SK-N-SH treated with all-trans-retinoic acid at 6 μM for 48 hours (cell line): ENCODE data around the gene EEA1.
A peak's percentile ranks its signal among the peaks of the same experiment; 100 is the strongest.

Source experiments
- CSDC2 ChIP-seq: fragments of 250-450 bp; sonication (Bioruptor Pico); IDR thresholded peaks from 2 replicates; pipeline ENCODE4 v1.5.0; 2020; ENCODE audit warnings: mild to moderate bottlenecking, moderate library complexity
- RARB ChIP-seq: fragments of 250-450 bp; sonication (Bioruptor Pico); IDR thresholded peaks from 2 replicates; pipeline ENCODE4 v1.8.0; 2021; ENCODE audit warnings: mild to moderate bottlenecking, moderate library complexity
- ZFP3 ChIP-seq: fragments of 250-450 bp; sonication (Bioruptor Pico); IDR thresholded peaks from 2 replicates; pipeline ENCODE4 v1.5.0; 2020; ENCODE audit warnings: mild to moderate bottlenecking, moderate library complexity
- TF ChIP-seq, protein P1 (sequence below): fragments of 250-450 bp; sonication (Bioruptor Pico); IDR thresholded peaks from 2 replicates; pipeline ENCODE4 v1.8.0; 2020; ENCODE audit warnings: mild to moderate bottlenecking, moderate library complexity, borderline replicate concordance

DNA sequence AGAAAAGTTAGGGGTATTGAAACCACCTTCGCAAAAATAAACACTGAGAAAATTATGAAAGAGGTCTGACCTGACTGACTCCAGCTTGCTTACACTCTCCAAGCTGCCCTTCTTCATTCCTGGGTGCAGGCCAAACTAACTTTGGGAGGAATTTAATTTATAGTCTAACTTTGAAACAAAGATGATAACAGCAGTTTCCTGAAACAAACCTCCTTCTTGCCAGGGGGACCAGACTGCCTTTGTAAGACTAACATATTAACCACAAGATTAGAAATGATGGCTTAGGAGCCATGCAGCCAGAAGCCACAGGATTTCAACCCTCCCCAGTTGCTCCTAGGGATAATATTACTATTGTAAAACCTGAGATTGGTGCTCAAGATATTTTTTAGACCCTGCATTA lies 13.8 kb upstream of the EEA1 start:
- TF ChIP-seq RARB (CRISPR knock-in tag) (no peak), ZFP3 (no peak), CSDC2 (CRISPR knock-in tag) (no peak)
- TF ChIP-seq, protein P1, sequence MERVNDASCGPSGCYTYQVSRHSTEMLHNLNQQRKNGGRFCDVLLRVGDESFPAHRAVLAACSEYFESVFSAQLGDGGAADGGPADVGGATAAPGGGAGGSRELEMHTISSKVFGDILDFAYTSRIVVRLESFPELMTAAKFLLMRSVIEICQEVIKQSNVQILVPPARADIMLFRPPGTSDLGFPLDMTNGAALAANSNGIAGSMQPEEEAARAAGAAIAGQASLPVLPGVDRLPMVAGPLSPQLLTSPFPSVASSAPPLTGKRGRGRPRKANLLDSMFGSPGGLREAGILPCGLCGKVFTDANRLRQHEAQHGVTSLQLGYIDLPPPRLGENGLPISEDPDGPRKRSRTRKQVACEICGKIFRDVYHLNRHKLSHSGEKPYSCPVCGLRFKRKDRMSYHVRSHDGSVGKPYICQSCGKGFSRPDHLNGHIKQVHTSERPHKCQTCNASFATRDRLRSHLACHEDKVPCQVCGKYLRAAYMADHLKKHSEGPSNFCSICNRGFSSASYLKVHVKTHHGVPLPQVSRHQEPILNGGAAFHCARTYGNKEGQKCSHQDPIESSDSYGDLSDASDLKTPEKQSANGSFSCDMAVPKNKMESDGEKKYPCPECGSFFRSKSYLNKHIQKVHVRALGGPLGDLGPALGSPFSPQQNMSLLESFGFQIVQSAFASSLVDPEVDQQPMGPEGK (CRISPR knock-in tag), result peak; percentile 27; the same call in 1 of the 2 replicates
